Panc1 (cell line): ENCODE results near the gene HOXB7. TPM values are rescaled to one million over a fixed set of nuclear protein-coding genes. Genes with fewer than 3 reads are reported as not detected.

Experiments
- ATAC-seq: fragments of 200-7000 bp; cut with Tn5 transposase; 2 replicates; pipeline ENCODE4 v1.9.1; 2020; ENCODE audit warnings: mild to moderate bottlenecking, moderate library complexity
- BruUV-seq: library from RNA; stranded (reverse); fragments of 400-500 nt; replicated peaks from 2 replicates; lab custom pipeline; 2021; lab: Mats Ljungman, UMichigan
- CTCF ChIA-PET: fragments of 300-600 bp; sonication (Branson Sonifier 250); formaldehyde crosslinking; loops from one replicate; lab custom pipeline; 2022; ENCODE audit warnings: antibody characterized with exemption; lab: Charles Lee
- POLR2A ChIA-PET: fragments of 300-600 bp; sonication (Branson Sonifier 250); formaldehyde crosslinking; loops from one replicate; lab custom pipeline; 2022; ENCODE audit warnings: antibody characterized with exemption; lab: Charles Lee
- DNase-seq: peaks from one replicate; pipeline ENCODE4 v3.0.0-alpha.2; 2010; ENCODE audit warnings: low read depth, low spot score
- H3K27ac ChIP-seq: 2 replicates; pipeline ENCODE4 v1.5.1; 2011; ENCODE audit warnings: mild to moderate bottlenecking, low read length, inconsistent platforms
- H3K27me3 ChIP-seq: fragments of 200-500 bp; sonication (Bioruptor generic); 2 replicates; pipeline ENCODE4 v1.6.0; 2014; ENCODE audit warnings: low read length, inconsistent platforms; ENCODE audit not compliant: control insufficient read depth, insufficient read depth
- H3K36me3 ChIP-seq: fragments of 200-500 bp; sonication (Bioruptor generic); 2 replicates; pipeline ENCODE4 v1.5.1; 2014; ENCODE audit warnings: inconsistent platforms, mild to moderate bottlenecking, low read length, moderate library complexity; ENCODE audit not compliant: control insufficient read depth, insufficient read depth
- H3K4me1 ChIP-seq: 2 replicates; pipeline ENCODE4 v1.5.1; 2011; ENCODE audit warnings: inconsistent platforms, mild to moderate bottlenecking, low read length, moderate library complexity; ENCODE audit not compliant: control insufficient read depth, insufficient read depth
- H3K4me3 ChIP-seq, 2 experiments: 2 replicates each; pipeline ENCODE4 v1.5.1; 2011 to 2012; ENCODE audit warnings: low read depth in 2 of 2, low read length in 2 of 2, mild to moderate bottlenecking in 2 of 2, inconsistent platforms in 1 of 2, moderate library complexity in 1 of 2
- H3K9me3 ChIP-seq: fragments of 200-500 bp; sonication (Bioruptor generic); 2 replicates; pipeline ENCODE4 v1.5.1; 2014; ENCODE audit warnings: low read depth, mild to moderate bottlenecking, inconsistent platforms, low read length, moderate library complexity; ENCODE audit not compliant: control insufficient read depth, insufficient read depth
- CTCF ChIP-seq: fragments of 450-650 bp; IDR thresholded peaks from 2 replicates; pipeline ENCODE4 v1.5.1; 2017; ENCODE audit warnings: mild to moderate bottlenecking
- POLR2AphosphoS5 ChIP-seq: IDR thresholded peaks from 2 replicates; pipeline ENCODE4 v1.6.1; 2012; ENCODE audit warnings: mild to moderate bottlenecking, low read depth, low read length, moderate library complexity
- SIN3A ChIP-seq: IDR thresholded peaks from 2 replicates; pipeline ENCODE4 v1.6.1; 2012; ENCODE audit warnings: low read depth, mild to moderate bottlenecking, low read length, moderate library complexity, borderline replicate concordance; ENCODE audit not compliant: insufficient read depth
- TCF7L2 ChIP-seq: IDR thresholded peaks from 2 replicates; pipeline ENCODE4 v1.6.1; 2011; ENCODE audit warnings: mild to moderate bottlenecking, low read depth, low read length, inconsistent platforms
- in situ Hi-C: cut with HindIII; loops from 2 replicates; pipeline ENCODE4 v1.10.0; 2016; ENCODE audit warnings: low sequenced_read_pairs, low pct_unique_long_range_greater_than_20kb
- intact Hi-C: fragments of 100-400 bp; cut with micrococcal nuclease; formaldehyde crosslinking; loops from one replicate; pipeline ENCODE4 v1.10.0; 2022; ENCODE audit not compliant: unreplicated experiment
- total RNA-seq: library from RNA; stranded (reverse); gene quantifications from one replicate; pipeline ENCODE4 v1.2.1, GENCODE V29; 2021; ENCODE audit not compliant: unreplicated experiment
- TF ChIP-seq, protein P1 (sequence below), 2 experiments: IDR thresholded peaks; 2 replicates each; pipeline ENCODE4 v1.6.1; 2011 to 2012; ENCODE audit warnings: low read depth in 2 of 2, control low read depth in 1 of 2, low read length in 1 of 2, mild to moderate bottlenecking in 1 of 2, moderate library complexity in 1 of 2; ENCODE audit not compliant: insufficient read depth in 1 of 2

The HOXB7 gene
- total RNA-seq, 1 experiment from 2014 or later = 44.0 TPM

DNA sequence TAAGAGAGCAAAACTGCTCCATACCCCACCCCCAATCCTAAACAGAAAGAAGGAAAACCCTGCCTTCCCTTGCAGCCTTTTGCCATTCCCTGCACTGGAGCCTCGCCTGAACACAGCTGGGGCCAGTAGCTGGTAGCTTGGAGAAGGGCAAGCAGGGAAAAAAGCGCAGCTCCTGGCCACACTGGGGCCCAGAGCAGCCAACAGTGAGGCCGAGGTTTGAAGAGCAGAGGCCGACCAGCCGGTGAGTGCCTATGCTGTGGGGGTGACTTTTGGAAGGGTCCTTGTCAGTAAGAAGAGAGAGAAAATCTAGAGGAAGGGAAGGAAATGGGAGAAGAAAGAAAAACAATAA is 18.6 kb upstream of the HOXB7 start:
- CTCF ChIA-PET = no interaction called here
- H3K36me3 ChIP-seq = 0 out of 2 replicates have a peak, but pooled peaks cover 3% of the 10 kb centered on the region
- H3K4me1 ChIP-seq = peaks cover 36% of the 10 kb centered on the region
- DNase-seq = no peak
- no peak overlapping the region for H3K4me3 ChIP-seq
- BruUV-seq = no TSS peak
- H3K9me3 ChIP-seq = no peaks in the 10 kb centered on the region
- intact Hi-C loops (no loop called here), in situ Hi-C loops (no loop called here)
- peak overlapping the region; percentile 57; the same call in 1 of the 2 replicates for H3K27ac ChIP-seq
- H3K27me3 ChIP-seq = no peaks in the 10 kb centered on the region
- TF ChIP-seq CTCF (no peak), TCF7L2 (no peak), SIN3A (no peak), POLR2AphosphoS5 (no peak)
- TF ChIP-seq, protein P1, sequence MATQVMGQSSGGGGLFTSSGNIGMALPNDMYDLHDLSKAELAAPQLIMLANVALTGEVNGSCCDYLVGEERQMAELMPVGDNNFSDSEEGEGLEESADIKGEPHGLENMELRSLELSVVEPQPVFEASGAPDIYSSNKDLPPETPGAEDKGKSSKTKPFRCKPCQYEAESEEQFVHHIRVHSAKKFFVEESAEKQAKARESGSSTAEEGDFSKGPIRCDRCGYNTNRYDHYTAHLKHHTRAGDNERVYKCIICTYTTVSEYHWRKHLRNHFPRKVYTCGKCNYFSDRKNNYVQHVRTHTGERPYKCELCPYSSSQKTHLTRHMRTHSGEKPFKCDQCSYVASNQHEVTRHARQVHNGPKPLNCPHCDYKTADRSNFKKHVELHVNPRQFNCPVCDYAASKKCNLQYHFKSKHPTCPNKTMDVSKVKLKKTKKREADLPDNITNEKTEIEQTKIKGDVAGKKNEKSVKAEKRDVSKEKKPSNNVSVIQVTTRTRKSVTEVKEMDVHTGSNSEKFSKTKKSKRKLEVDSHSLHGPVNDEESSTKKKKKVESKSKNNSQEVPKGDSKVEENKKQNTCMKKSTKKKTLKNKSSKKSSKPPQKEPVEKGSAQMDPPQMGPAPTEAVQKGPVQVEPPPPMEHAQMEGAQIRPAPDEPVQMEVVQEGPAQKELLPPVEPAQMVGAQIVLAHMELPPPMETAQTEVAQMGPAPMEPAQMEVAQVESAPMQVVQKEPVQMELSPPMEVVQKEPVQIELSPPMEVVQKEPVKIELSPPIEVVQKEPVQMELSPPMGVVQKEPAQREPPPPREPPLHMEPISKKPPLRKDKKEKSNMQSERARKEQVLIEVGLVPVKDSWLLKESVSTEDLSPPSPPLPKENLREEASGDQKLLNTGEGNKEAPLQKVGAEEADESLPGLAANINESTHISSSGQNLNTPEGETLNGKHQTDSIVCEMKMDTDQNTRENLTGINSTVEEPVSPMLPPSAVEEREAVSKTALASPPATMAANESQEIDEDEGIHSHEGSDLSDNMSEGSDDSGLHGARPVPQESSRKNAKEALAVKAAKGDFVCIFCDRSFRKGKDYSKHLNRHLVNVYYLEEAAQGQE (IDR thresholded peaks at IDR 0.05; ENCODE audit: insufficient read depth in 1 of 2, low read depth in 2 of 2, low read length in 1 of 2) = no peak
- POLR2A ChIA-PET = no interaction called here
- ATAC-seq = no peak

- Histone ChIP-seq H3K27me3 (no peaks in the 10 kb centered on the region), H3K36me3 (0 out of 2 replicates have a peak, but pooled peaks cover 3% of the 10 kb centered on the region), H3K4me3 (no peak overlapping the region), H3K27ac (peak overlapping the region; percentile 57; the same call in 1 of the 2 replicates), H3K4me1 (peaks cover 41% of the 10 kb centered on the region), H3K9me3 (no peaks in the 10 kb centered on the region)
- ATAC-seq (no peak), DNase-seq (no peak)
- no TSS peak for BruUV-seq
- TF ChIP-seq CTCF (no peak), TCF7L2 (no peak), POLR2AphosphoS5 (no peak), SIN3A (no peak)
- TF ChIP-seq, protein P1 (IDR thresholded peaks at IDR 0.05; ENCODE audit: insufficient read depth in 1 of 2, low read depth in 2 of 2, low read length in 1 of 2) = no peak
- in situ Hi-C loops = no loop called here
- intact Hi-C loops = no loop called here
- ChIA-PET POLR2A (no interaction called here), CTCF (interaction anchor here (1.1 kb wide), 1 partner anchor 321 kb away, joined by 3 read pairs; no protein-coding TSS in a partner anchor)
Observed at GRCh38 chr17:48628649-48629410, 18.0 kb upstream of the HOXB7 start.
